Measurements from ENCODE around the gene TACR2.
A peak's percentile ranks its signal among the peaks of the same experiment; 100 is the strongest.

TACR2 gene

DNA sequence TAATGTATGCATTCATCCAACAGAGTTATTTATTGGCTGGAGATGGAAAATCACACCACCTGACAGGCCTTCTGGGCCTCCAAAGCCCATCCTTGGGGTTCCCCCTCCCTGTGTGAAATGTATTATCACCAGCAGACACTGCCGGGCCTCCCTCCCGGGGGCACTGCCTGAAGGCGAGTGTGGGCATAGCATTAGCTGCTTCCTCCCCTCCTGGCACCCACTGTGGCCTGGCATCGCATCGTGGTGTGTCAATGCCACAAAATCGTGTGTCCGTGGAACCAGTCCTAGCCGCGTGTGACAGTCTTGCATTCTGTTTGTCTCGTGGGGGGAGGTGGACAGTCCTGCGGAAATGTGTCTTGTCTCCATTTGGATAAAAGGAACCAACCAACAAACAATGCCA is 15.3 kb downstream of the TACR2 start:
- no peak overlapping the region for H3K4me3 ChIP-seq (ENCODE audit: low read depth, low read length)
- TF ChIP-seq, protein P1, sequence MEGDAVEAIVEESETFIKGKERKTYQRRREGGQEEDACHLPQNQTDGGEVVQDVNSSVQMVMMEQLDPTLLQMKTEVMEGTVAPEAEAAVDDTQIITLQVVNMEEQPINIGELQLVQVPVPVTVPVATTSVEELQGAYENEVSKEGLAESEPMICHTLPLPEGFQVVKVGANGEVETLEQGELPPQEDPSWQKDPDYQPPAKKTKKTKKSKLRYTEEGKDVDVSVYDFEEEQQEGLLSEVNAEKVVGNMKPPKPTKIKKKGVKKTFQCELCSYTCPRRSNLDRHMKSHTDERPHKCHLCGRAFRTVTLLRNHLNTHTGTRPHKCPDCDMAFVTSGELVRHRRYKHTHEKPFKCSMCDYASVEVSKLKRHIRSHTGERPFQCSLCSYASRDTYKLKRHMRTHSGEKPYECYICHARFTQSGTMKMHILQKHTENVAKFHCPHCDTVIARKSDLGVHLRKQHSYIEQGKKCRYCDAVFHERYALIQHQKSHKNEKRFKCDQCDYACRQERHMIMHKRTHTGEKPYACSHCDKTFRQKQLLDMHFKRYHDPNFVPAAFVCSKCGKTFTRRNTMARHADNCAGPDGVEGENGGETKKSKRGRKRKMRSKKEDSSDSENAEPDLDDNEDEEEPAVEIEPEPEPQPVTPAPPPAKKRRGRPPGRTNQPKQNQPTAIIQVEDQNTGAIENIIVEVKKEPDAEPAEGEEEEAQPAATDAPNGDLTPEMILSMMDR (IDR thresholded peaks at IDR 0.05; ENCODE audit: low read depth, low read length), result no peak

DNA sequence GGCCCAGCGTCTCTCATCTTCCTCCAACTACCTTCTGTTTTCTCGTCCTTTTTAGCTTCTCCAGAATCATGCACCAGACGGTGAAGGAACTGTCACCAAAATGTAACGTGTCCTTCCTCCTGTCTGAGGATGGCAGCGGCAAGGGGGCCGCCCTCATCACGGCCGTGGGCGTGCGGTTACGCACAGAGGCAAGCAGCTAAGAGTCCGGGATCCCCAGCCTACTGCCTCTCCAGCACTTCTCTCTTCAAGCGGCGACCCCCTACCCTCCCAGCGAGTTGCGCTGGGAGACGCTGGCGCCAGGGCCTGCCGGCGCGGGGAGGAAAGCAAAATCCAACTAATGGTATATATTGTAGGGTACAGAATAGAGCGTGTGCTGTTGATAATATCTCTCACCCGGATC is 15.8 kb downstream of the TACR2 start:
- TF ChIP-seq, protein P1 (IDR thresholded peaks at IDR 0.05; ENCODE audit: low read depth, low read length), result no peak
- H3K4me3 ChIP-seq (ENCODE audit: low read depth, low read length), result no peak overlapping the region

DNA sequence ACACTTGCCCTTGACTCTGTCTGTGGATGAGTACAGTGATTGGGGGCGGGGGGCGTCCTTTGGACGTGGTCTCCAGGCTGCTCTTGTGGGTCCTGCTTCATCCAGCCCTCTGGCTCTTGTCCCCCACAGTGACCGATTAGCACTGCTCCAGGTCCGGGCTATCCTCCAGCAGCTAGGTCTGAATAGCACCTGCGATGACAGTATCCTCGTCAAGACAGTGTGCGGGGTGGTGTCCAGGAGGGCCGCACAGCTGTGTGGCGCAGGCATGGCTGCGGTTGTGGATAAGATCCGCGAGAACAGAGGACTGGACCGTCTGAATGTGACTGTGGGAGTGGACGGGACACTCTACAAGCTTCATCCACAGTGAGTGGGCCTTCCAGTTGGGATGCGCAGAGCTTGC is 18.3 kb downstream of the TACR2 start:
- TF ChIP-seq, protein P1 (IDR thresholded peaks at IDR 0.05; ENCODE audit: low read depth, low read length), result no peak
- no peak overlapping the region for H3K4me3 ChIP-seq (ENCODE audit: low read depth, low read length)

DNA sequence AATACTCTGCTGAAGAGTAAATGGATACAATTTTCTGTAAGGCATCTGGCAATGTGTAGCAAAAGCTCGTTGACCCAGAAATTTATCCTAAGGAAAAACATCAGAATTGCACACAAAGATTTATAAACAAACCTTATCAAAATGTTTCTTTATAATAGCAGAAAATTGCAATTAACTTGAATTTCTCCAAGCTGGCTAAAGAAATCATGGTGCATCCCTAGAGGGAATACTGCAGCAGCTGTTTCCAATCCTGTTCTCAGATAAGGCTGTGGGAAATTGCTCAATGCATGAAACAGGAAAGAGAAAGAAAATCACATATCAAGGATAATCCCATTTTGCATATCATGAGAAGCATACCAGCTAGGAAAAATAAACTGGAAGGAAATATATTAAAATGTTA is 18.7 kb downstream of the TACR2 start:
- H3K4me3 ChIP-seq (ENCODE audit: low read depth, low read length), result no peak overlapping the region
- TF ChIP-seq, protein P1 (IDR thresholded peaks at IDR 0.05; ENCODE audit: low read depth, low read length), result no peak

DNA sequence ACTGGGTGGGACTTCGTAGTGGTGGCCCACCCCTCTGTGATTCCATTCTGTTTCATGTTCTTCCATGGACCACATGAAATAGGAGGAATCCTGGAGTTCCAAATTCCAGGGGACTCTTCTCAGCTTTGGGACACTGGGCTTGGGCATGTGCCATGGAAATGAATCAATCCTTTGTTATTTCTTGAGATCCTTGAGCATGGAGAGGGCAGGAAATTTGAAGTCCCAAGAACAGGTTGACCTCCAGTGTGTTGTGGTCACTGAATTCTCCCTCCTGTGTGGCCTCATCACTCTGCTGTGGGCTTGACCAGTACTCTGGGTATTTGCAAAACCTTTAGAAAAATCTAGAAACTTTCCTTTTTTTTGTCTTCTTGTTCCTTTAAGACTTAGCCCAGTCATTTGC is 22.7 kb downstream of the TACR2 start:
- no peak overlapping the region for H3K4me3 ChIP-seq (ENCODE audit: low read depth, low read length)
- TF ChIP-seq, protein P1 (IDR thresholded peaks at IDR 0.05; ENCODE audit: low read depth, low read length), result no peak

DNA sequence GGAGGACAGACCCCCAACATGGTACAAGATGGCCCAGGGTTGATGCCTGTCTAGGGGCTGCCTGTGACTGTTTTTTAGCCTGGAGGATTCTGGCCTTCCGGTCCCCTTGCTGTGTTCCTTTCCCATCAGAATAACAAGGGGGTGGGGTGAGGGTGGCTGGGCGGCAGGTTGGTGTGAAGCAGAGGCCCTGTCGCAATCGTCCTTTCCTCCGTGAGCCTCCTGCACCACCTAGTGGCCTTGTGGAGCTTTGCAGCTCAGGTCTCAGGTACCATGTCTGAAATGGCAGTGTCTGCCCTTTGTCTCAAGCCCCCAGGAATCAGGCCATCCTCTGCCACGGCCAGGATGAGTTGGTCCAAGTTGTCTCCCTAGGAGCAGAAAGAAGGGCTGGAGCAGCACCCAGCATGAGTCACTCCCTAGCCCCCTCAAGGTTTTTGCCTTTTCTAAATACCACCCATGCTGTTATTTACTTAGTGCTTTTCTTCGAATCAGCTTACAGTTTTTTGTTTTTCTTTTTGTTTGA is 24.2 kb downstream of the TACR2 start:
- no peak overlapping the region for H3K4me3 ChIP-seq (ENCODE audit: low read depth, low read length)
- TF ChIP-seq, protein P1 (IDR thresholded peaks at IDR 0.05; ENCODE audit: low read depth, low read length), result peak; percentile 96

DNA sequence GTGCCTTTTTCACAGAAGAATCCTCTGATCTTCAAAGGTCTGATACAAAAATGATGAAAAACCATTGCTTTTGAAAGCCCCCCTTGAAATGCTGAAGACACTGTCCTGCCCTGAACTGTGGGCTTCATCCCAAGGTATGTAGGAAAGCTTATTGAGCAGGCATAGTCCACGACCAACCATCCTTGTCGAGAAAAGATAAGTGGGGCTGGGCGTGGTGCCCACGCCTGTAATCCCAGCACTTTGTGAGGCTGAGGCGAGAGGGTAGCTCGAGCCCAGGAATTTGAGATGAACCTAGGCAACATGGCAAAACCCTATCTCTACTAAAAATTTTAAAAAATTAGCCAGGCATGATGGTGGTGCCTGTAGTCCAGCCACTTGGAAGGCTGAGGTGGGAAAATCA is 25.6 kb downstream of the TACR2 start:
- TF ChIP-seq, protein P1 (IDR thresholded peaks at IDR 0.05; ENCODE audit: low read depth, low read length), result no peak
- H3K4me3 ChIP-seq (ENCODE audit: low read depth, low read length), result no peak overlapping the region
